HG02884 (cell line): ENCODE data around the gene CRYGS.
"Not testable (repeated sequence)": the region's sequence is repeated elsewhere in the genome, so short reads cannot be mapped to it uniquely, and the experiment has no call there.

Experiments
- ATAC-seq: cut with Tn5 transposase; IDR thresholded peaks from one replicate; pipeline ENCODE4 v1.9.1; 2021; ENCODE audit warnings: mild to moderate bottlenecking, moderate library complexity; ENCODE audit not compliant: unreplicated experiment

Gene CRYGS

GRCh38 chr3:186520431-186520830 is 23.7 kb downstream of the CRYGS start:
- ATAC-seq: no peak

DNA sequence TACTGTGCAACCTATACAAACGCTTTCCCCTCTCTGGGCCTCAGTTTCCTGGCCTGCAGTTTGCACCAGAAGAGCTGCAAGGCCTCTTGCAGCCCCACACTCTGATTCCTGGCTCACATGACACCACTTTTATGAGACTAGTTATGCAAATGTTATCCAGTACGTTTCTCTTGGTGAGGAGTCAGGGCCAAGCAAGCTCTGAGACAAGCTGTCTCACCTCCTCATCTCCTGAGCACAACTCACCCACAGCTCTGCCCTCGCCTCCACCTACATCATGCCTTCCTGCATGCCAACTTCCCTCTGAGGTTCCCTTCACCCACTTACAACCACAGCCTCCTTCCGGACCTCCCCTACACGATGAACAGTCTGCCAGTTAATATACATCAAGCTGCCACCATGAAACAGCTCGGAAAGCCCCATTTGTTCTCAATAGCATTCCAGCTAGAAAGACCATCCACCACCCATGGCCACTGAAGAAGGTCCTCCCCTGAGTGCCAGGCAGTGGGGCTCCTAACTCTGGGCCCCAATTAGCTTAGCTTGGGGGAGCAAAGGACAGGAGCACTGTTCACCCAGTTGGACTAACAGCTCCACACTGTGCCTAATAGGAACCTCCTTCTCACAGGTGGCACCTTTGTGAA is 25.0 kb downstream of the CRYGS start:
- no peak for ATAC-seq

DNA sequence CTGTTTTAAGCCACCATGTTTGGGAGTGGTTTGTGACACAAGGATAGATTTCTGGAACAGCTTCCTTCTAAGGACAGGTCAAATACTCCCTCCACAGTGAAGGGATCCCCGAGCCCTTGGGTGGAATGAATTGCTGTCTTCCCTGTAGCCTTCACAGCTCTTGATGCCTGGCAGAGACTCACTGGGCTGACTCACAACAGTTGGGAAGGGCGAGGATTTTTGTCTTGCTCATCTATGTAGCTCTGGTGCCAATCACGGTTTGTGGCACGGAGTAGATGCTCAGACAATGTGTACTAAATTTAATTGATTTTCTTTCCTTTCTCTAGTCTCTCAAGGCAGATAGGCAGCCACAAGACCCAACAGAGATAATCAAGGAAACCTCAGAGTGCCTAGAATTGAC is 27.0 kb downstream of the CRYGS start:
- no peak for ATAC-seq

DNA sequence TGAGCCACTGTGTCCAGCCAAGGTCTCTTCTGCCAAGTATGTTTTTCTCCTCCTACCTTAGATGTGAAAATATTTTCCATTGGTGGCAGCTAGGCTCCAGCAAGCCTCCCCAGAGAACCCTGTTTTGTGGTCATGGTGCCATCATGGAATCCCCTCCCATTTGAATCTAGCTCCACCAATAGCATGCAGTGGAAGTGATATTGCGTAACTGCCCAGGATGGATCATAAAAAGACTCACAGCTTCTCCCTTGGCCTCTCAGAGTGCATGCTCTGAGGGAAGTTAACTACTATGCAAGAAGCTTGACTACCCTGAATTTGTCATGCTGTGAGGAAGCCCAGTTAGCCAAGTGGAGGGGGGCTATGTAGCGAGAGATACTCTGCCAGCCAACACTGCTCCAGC is 27.5 kb downstream of the CRYGS start:
- no peak for ATAC-seq

DNA sequence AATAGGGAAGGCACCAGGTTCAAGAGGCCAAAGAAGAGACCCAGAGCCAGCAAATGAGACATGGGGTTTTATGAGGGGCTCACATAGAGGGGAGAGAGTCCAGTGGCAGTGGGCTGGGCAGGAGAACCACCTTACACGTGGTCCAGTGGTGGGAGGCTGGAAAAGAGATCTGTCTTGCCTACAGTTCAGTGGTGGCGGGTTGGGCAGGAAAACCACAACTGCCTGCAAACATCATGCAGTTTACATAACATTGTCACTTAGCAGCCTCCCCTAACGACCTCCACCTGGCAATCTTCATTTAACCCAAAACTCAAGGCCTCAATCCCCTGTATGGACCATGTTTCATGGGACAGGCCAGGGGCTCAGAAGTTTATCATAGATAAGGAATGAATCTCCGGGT is 29.1 kb downstream of the CRYGS start:
- ATAC-seq: no peak

DNA sequence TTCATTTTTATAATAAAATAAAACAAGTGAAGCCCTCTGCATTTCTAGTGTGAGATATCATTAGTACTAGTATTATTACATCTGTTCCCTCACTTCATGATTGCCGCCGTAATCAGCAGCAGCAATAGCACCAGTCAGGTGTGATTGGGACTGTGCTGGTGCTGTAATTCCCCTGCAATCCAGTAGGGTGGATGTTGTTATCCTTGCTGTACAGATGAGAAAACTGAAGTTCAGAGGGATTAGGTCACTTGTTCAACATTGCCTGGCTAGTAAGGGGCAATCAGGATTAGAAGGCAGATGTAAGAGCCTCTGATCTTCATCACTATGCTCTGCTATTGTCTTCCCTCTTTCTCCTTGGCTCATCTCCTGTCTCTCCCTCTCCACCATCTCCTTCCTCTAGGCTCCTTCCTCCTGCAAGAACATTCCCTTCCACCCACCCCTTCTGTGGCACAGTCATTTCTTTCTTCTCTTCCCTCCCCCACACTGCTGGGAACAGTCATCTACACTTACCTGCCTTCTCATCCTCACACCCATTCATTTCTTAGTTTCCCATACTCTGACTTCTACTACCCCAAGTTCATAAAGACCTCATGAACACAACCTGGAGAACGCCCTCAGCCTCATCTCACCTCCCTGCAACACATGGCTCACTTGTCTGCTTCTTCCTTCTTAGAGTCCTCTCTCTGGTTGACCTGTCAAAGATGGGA is 29.7 kb downstream of the CRYGS start:
- no peak for ATAC-seq

- ATAC-seq: no peak
Measured at GRCh38 chr3:186513386-186513785, 30.8 kb downstream of the CRYGS start.

GRCh38 chr3:186512570-186513302 is 31.4 kb downstream of the CRYGS start:
- no peak for ATAC-seq

DNA sequence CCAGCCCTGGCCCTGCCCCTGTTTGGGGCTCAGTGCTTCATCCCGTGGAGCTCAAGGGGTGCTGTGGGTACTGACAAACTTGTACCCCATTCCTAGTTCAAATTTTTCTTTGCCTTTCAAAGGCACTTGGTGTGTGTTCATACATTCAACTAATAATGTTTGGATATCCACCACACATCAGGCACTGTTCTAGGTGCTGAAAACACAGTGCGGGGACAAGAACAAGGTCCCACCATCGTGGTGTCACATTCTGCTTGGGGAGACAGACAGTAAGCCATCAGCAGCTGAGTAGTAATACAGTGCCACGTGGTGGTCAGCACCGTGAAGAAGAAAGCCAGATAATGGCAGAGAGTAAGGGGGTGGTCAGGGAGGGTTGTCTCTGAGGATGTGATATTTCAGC is 32.5 kb downstream of the CRYGS start:
- no peak for ATAC-seq

DNA sequence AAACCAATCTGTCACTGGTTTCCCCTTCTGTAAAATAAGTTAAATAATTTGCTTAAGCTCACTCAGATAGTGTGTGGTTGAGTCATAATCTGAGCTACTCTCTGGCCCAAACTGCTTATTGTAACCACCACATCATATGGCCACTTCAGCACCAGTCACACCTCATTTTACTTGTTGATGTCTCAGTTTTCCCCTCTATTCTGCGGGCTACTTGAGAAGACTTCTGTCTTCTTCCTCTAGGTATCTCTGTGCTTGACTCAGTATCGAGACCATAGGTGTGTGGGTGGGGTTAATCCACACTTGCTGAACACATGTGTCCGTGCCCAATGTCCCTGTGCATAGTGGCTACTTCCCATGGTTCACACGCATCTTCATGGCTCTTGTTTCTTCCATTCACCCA is 32.9 kb downstream of the CRYGS start:
- peak; percentile 78 for ATAC-seq

GRCh38 chr3:186510374-186511079 is 33.7 kb downstream of the CRYGS start:
- peak; percentile 18 for ATAC-seq

DNA sequence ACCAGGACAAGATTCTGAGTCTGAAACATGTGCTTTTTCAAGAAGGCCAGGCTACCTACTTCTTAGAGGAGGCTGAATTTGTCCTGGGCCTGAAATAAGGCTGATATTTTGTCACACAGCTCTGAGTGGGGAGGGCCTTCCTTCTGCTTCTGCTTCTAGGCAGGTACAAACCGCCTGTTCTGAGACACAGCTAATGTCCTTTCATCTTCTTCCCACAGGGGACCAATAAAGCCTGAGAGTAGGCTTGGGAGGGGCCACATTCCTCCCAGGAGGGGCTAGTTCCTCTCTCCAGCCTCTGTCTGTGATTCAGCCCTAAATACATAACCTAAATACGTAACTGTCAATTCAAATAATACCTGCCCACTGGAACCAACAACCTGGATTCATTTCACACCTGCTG is 34.8 kb downstream of the CRYGS start:
- no peak for ATAC-seq

DNA sequence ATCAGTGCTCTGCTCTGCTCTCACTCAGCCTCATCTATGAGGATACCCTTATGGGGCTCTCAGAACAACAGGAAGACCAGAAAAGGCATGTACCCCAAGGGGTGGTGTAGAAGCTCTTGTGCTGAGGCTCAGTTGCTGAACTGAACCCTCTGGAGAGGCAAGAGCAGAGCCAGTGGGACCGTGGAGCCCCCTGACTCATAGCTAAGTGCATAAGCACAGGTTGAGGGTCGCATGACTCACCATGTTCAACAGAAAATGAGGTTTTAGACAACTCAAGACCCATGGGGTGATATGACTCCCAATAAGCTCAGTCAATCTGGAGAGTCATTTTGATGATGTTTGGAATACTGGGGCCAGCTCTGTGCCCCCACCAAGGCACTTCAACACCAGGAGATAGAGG is 37.3 kb downstream of the CRYGS start:
- ATAC-seq: no peak

GRCh38 chr3:186506191-186506739 is 37.9 kb downstream of the CRYGS start:
- ATAC-seq: no peak

DNA sequence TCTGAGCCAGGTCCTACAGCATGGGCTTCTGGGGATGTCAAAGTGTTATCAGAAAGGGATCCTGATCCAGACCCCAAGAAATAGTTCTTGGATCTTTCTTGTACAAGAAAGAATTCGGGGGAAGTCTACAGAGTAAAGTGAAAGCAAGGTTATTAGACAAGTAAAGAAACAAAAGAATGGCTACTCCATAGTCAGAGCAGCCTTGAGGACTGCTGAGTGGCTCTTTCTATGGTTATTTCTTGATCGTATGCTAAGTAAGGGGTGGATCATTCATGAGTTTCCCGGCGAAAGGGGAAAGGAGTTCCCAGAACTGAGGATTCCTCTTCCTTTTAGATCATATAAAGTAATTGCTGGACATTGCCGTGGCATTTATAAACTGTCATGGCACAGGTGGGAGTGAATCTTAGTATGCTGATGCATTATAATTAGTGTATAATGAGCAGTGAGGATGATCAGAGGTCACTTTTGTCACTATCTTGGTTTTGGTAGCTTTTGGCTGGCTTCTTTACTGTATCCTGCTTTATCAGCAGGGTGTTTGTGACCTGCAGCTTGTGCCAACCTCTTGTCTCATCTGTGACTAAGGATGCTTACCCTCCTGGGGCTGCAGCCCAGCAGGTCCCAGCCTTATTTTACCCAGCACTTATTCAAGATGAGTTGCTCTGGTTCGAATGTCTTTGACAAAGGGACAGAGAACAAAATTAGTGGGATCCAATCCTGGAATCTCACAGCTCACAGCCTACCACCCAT is 41.0 kb downstream of the CRYGS start:
- no peak for ATAC-seq

DNA sequence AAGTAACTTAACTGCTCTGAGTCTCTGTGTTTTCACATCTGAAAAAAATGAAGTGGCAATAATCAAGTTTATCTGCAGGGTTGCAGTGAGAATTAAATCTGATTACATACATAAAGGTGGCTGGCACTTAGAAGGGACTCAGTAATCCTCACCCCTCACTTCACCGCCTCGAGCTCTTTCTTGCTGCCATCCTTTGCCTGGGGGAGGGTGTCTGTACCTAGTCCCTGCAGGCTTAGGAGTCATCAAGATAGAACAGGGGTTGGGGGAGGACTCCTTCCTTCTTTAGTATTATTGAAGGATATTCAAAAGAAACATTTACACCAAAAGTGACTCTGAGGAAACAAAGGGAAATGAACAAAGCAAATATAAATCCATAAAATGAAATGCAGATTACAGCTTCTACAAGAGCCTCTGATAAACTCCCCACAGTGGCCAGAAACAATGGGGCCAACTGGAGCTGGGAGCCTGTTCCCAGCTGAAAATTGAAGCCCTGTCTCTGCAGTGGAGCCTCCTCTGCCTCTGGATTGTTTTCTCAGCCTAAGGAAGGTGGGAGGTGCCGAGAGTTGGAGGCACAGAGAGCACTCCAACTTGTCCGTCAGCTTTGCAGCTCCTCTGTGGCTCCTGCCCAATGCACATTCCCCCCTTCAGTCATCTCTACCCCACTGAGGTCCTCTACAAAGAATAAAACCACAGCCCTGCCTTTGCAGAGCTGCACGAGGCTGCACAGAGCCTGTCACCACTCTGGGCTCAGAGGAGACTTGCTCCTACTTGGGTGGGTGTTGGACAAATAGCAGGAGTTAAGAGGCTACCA is 41.8 kb downstream of the CRYGS start:
- ATAC-seq: no peak

GRCh38 chr3:186499949-186500348 is 44.2 kb downstream of the CRYGS start:
- ATAC-seq: not testable (repeated sequence)

GRCh38 chr3:186498022-186498421 is 46.2 kb downstream of the CRYGS start:
- ATAC-seq: not testable (repeated sequence)

- ATAC-seq: no peak
Measured at GRCh38 chr3:186497608-186498007, 46.6 kb downstream of the CRYGS start.

DNA sequence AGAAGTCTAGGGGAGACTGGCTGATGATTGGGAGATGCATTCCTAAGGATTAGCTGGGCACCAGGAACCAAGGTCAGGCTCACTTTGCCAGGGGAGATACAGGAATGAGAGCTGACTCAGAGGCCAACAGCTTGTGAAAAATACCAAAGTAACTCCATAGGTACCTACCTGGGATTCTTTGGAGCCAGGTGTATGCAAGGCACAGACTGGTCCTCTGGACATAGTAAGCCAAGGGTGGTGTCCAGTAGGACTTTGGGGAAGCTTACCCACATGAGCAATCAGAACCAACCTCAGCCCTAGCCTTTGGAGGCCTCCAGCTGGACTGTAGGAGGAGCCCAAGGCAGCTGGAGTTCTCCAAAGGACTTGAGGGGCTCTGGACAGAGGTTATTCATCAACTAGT is 47.5 kb downstream of the CRYGS start:
- ATAC-seq: no peak
